GM21737 (cell line): ENCODE results near the gene CHMP6.

Experiments used
- ATAC-seq: cut with Tn5 transposase; IDR thresholded peaks from one replicate; pipeline ENCODE4 v1.9.1; 2021; ENCODE audit warnings: mild to moderate bottlenecking, moderate library complexity; ENCODE audit not compliant: unreplicated experiment

Gene CHMP6

DNA sequence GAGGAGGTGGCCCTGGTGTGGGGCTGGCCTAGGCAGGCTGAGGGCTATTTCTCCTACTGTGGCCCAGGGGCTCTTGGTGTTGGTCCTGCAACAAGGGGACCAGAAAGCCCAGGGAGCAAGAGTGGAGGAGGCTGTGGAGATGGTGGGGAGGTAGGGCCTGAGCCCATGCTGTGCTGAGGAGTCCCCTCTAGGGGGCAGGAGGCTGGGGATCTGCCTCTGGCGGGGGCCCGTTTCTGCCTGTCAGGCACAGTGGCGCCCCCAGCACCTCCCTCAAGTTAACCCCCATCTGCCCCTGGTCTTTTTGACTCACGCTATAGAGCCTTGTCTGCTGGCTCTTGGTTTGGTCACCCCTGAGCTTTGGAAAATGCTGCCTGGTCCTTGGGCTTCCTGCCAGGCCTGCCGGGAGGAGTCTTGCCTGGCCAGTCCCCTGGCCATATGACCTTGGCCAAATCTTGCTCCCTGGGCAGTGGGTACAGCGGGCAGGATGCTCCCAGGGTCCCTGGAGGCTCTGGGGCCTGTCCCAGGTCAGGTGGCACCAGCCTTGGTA is 49.2 kb downstream of the CHMP6 start:
- ATAC-seq = no peak

DNA sequence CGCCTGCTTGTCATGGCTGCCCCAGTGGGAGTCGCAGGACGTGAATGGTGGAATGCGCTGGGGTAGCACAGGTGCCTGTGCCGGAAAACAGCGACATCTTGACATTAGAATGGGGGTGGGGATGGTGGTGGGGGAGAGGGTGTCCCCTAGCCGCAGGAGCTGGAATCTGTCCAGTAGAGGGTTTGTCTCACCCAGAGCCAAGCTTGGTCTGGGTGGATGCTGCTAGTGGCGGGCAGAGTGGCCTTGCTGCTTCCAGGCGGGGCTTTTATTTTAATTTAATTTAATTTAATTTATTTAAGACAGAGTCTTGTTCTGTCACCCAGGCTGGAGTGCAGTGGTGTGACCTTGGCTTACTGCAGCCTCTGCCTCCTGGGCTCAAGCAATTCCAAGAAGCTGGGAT is 51.0 kb downstream of the CHMP6 start:
- ATAC-seq = no peak

DNA sequence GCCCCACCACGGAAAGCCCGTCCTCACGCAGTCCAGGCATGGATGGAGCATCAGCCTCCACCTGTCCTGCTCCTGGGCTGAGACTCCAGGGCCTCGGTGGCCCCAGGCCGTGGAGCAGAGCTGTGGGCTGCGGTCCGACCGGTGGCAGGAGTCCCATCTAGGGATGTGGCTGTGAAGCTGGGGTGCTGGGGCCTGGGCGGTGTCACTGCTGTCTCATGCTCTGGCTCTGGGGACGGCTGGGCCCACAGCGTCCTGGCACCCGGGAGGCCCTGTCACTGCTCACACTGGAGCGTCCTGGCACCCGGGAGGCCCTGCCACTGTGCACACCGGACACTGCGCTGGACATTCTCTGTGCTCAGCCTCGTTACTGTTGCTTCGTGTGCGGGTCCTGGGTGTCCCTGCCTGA is 51.7 kb downstream of the CHMP6 start:
- no peak for ATAC-seq

DNA sequence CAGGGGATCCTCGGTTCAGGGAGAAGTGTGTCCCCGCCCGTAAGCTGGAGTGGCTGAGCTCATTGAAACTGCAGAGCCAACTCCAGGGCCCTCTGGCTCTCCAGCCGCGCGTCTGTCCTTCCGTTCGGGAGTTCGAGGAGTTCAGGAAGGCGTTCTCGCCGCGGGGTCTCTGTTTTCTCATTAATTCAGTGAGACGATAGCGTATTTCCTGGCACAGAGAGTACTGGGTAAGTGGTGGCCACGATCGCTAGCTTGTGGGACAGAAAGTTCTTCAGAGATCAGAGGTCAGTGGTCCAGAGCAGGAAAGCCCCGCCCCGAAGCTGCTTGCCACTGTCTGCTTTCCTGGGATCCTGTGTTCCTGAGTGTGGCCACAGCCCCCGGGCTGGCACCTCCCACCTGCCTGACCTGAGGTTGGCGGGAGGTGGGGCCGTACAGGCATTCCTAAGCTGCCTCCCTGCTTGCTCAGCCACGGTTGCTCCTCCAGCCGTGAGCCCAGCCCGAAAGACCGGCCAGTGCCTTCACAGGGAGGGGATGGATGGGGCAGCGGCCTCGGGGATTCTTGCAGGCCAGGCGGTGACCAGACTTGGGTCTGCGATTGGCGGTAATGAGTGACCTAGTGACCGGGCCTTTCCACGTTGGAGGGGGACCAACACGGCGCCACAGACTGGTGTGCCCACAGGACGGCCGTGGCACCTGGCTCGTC is 52.2 kb downstream of the CHMP6 start:
- ATAC-seq = no peak

DNA sequence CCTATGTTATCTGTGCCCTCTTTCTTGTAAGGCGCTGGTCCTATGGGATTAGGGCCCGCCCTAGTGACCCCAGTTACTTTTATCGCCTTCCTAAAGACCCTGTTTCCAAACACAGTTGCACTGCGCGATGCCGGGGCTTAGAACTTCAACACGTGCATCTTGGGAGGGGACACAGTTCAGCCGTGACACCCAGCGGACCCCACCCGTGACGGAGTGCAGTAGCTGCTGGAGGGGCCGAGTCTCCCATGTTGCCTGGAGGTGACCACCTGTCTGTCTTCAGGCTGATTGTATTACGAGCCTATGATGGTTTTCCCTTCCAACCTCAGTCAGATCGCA is 52.8 kb downstream of the CHMP6 start:
- ATAC-seq = no peak

DNA sequence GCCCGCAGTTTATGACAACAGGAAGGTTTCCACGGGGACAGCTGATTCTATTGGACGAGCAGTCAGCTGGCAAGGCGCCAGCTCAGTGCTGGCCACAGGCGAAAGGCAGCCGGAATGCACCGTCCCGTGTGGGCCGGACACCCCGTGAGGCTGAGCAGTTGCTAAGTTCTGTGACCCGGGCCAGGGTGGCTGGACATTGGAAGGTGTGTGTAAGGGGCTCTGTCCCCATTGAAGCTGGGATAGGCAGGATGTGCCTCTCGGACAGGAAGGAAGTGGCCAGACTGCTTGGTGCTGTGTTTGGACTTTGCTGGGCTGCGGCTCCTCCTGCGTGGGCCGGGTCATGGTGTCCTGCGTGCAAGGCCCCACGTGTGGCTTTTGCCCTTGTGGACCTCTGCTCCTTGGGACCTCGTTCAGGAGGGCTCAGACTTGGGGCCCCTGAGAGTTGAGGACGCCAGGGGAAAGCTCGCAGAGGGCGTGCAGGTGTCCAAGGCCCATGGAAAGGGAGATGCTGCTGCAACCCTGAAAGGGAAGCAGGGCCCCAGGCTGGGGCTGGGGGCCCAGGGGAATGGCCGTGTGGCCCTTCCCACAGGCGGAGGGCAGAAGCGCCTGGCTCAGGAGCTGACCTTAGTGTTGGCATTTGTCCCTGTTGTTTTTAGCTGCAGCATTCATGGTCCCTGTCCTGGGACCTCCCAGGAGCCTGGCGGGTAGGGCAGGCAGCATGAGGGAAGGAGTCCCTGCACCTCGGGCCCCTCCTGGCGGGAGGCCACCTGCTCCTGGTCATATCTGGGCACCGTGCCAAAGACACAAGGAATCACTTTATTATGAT is 53.3 kb downstream of the CHMP6 start:
- no peak for ATAC-seq

DNA sequence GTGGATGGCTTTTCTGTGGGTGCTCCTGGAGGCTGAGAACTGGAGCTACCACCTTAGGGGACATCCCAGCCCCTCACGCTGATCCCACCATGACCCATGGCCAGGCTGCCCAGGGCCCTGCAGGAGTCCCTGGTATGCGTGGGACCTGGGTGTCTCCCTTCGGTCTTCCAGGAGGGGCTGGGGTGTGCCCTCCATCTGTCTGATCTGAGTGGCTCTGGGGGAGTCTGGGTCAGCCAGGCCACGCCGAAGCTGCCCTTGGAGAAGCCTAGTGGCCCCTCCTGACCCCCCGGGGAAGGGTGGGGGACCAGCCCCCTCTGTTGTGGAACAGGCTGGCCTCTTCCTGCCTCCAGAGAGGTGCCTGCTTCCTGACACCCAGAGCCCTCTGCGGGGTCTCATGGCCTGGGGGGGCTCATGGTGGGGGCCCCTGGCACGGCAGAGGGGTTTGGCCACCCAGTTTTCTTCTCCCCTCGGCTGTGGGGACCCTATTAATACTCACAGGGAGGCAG is 54.0 kb downstream of the CHMP6 start:
- no peak for ATAC-seq

DNA sequence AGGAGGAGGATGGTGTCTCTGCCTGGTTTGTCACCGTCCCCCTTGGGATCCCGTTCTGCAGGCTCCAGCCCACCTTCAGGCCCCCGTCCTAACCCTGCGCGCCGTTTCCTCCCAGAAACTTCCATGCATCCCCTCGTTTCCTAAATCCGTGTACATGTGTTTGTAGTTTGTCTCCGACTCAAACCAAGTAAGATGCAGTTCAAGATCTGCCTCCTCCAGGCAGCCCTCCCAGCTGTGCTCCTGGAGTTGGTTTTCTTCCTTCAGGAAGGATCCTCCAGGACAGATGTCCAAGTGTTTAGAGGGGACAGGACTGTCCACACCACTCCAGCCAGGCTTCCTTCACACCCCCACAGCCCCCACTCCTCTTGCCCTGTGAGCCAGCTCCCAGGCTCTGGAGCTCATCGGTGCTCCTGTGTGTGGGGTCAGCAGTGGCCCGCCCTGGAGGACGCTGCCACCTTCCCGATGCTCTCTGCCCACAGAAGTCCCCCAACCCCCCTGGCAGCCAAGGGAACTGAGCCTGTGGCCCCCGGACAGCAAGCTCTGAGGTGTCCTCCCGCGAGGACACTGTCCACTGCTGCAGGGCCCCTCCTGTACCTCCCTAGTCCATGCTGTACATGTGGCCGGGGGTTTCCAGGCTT is 54.6 kb downstream of the CHMP6 start:
- ATAC-seq = no peak

DNA sequence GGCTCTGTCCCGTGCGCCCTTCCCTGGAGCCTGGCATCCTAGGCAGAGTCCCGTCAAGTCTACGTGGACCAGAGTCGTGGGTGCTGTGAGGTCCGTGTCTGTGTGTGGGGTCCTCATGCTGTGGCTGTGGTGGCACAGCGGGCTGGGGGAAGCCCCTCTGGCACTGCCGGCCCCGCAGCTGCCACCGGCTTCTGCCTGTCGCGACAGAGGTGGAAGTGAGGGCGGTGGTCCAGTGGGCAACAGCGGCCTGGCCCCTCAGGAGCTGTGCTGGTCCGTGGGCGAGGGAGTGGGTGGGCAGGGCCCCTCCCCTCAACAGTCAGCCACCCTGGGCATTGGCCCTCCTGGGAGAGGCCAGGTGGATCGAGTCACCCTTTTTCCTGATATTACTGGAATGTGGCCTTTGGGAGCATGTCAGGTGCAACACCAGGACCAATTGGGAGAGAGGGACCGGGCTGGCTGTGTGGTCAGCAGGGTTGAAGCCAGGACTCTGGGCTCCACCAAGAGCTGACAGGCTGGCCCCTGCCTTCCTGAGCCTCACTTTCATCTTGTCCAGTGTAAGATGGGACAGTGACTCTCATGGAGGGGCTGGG is 55.2 kb downstream of the CHMP6 start:
- no peak for ATAC-seq

DNA sequence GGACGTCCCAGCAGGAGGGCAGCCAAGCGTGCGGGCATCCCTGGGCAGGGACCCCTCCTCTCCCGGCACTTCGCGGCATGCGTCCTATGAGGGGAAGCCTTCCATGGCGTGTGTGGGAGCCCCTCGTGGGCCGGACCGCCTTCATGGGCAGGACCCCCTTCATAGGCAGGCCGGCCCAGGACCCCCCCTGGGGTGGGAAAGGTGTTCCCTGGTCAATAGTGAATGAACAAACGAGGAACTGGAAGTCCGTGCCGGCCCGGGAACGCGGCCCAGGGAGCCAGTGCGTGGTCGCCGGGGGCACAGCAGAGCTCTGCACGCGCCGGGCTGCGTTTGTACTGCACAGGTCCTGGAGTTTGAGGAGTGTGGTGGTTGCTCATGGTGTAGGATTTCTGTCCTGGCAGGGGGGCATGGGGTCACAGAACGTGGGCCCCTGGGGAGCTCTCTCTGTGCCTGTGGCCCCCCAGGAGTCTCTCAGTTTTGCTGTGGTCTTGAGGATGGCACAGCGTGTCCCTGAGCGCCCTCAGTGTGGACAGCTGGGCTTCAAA is 57.3 kb downstream of the CHMP6 start:
- ATAC-seq = no peak

DNA sequence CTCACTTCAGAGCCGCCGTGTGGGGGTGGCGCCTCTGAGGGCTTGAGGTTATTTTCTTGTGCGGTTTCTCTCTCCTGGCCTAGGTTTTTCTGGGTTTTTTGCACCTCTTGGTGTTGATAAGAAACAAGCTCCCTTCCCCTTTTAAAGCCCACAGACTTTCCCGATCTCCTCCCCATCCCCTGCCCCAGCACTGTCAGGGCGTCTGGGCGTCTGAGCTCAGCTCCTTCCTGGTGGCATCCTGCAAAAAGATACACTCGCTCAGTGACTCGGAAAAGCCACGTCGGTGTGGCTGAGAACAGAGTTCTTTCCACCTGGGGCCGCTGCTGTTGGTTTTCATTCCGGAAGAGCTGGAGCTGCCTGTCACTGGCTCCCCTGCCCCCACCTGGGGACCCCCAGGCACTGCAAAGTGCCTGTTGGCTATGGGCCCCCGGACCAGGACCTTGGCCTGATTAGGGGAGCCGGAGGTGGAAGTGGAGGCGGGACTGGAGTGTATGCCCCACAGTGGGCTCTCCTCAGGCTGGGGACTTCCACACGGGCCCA is 57.8 kb downstream of the CHMP6 start:
- no peak for ATAC-seq
